Measurements from ENCODE around the gene TXNL1.

TXNL1 gene

GRCh38 chr18:56638232-56639103, at the start of gene TXNL1:
TSS of gene TXNL1 (minus strand) at chr18:56638592. CDS start at chr18:56638440, 152 bp downstream.
- no peaks in the 10 kb centered on the region for H3K27me3 ChIP-seq
- H4K20me1 ChIP-seq: peaks cover 18 to 46% (median 41%) of the 10 kb centered on the region in 11 experiments; a peak in 19 of 22 replicates
- no peak for TF ChIP-seq Cebpa-rat (IDR thresholded peaks at IDR 0.05)
- peak within 1 kb of the TSS; percentile 75 to 92 (median 85) for H3K4me2 ChIP-seq
- peaks cover 0 to 14% (median 6%) of the 10 kb centered on the region in 11 experiments; a peak in 13 of 22 replicates for H3K9me3 ChIP-seq (replicated peaks in 1 of 11)
- peaks cover 0 to 27% (median 20%) of the 10 kb centered on the region in 10 experiments; a peak in 17 of 20 replicates for H3K4me1 ChIP-seq
- H3K9ac ChIP-seq: peak within 1 kb of the TSS; percentile 91 to 99 (median 97)
- peak within 1 kb of the TSS; percentile 76 to 100 (median 92) for H3K4me3 ChIP-seq
- H3K36me3 ChIP-seq: peaks cover 14 to 32% (median 22%) of the 10 kb centered on the region in 11 experiments; a peak in 21 of 22 replicates
- peak within 1 kb of the TSS; percentile 87 to 99 (median 97) for H3K27ac ChIP-seq

- no peaks in the 10 kb centered on the region for H3K4me1 ChIP-seq
- no peak overlapping the region for H3K4me3 ChIP-seq
- peaks cover 0 to 71% (median 14%) of the 10 kb centered on the region in 11 experiments; a peak in 15 of 22 replicates for H3K36me3 ChIP-seq
- TF ChIP-seq Cebpa-rat (IDR thresholded peaks at IDR 0.05): no peak
- no peak overlapping the region for H3K9ac ChIP-seq
- H3K4me2 ChIP-seq: no peak overlapping the region
- no peaks in the 10 kb centered on the region for H3K27me3 ChIP-seq
- H3K27ac ChIP-seq: no peak overlapping the region
- peaks cover 0 to 10% (median 0%) of the 10 kb centered on the region in 11 experiments; a peak in 1 of 22 replicates for H4K20me1 ChIP-seq
- no peaks in the 10 kb centered on the region for H3K9me3 ChIP-seq (replicated peaks in 1 of 11)
These were observed 45.9 kb upstream of the TXNL1 start for GRCh38 chr18:56684277-56684676.

DNA sequence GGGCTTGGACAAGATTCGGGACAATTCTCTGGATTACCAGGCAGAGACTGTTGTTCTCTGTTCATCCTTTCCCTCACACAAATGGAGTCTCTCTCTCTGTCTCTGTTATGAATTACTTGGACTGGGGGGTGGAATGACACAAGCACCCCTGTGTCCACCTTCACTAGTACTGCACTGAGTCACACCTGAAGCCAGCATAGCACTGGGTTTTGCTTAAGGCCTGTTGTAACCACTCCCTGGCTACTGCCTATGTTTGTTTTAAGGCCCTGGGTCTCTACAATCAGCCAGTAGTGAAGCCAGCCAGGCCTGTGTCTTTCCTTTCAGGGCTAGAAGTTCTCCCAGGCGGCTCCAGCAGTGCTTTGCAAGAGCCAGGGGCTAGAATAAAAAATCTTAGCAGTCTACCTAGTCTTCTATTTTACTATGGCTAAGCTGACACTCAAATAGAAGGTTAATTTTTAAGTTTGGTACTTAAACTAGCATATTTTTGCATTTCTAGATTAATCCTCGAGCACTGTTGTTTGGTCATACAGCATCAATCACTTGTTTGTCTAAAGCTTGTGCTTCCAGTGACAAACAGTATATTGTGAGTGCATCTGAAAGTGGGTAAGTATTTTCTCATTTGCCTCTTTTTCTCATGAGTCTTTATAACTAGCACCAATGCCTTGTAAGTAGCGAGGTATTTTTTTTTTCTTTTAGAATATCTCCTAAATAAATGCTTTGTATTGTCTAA, 40.6 kb upstream of the TXNL1 start:
- TF ChIP-seq Cebpa-rat (IDR thresholded peaks at IDR 0.05): no peak

DNA sequence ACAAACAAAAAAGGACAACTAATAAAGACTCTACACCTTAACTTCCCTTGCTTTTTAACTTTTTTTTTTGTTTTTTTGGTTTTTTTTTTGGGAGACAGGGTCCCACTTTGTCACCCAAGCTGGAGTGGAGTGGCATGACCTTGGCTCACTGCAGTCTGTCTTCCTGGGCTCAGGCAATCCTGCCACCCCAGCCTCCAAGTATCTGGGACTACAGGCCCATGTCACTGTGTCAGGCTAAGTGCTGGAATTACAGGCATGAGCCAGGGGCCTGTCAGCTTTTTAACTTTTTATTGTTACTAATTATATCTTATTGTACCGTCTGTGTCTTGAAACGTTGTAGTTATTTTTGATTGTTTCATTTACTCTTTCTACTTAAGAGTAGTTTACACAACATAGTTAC, 38.2 kb upstream of the TXNL1 start:
- Histone ChIP-seq H3K27me3 (no peaks in the 10 kb centered on the region), H3K9ac (no peak overlapping the region), H3K36me3 (peaks cover 0 to 45% (median 14%) of the 10 kb centered on the region in 11 experiments; a peak in 13 of 22 replicates), H3K4me1 (no peaks in the 10 kb centered on the region), H3K4me2 (no peak overlapping the region), H3K4me3 (no peak overlapping the region), H3K9me3 (replicated peaks in 1 of 11) (peaks cover 0 to 12% (median 6%) of the 10 kb centered on the region in 11 experiments; a peak in 9 of 22 replicates), H4K20me1 (peaks cover 0 to 18% (median 0%) of the 10 kb centered on the region in 11 experiments; a peak in 3 of 22 replicates), H3K27ac (no peak overlapping the region)
- no peak for TF ChIP-seq Cebpa-rat (IDR thresholded peaks at IDR 0.05)

More for the DNA sequence above, 40.6 kb upstream of the TXNL1 start:
- H3K9me3 ChIP-seq (replicated peaks in 1 of 11): peaks cover 0 to 12% (median 6%) of the 10 kb centered on the region in 11 experiments; a peak in 9 of 22 replicates
- no peak overlapping the region for H3K4me2 ChIP-seq
- no peak overlapping the region for H3K4me3 ChIP-seq
- H3K4me1 ChIP-seq: no peaks in the 10 kb centered on the region
- no peaks in the 10 kb centered on the region for H3K27me3 ChIP-seq
- no peak overlapping the region for H3K9ac ChIP-seq
- peaks cover 0 to 48% (median 3%) of the 10 kb centered on the region in 11 experiments; a peak in 10 of 22 replicates for H3K36me3 ChIP-seq
- no peak overlapping the region for H3K27ac ChIP-seq
- peaks cover 0 to 18% (median 0%) of the 10 kb centered on the region in 11 experiments; a peak in 2 of 22 replicates for H4K20me1 ChIP-seq

- TF ChIP-seq Cebpa-rat (IDR thresholded peaks at IDR 0.05): no peak
- Histone ChIP-seq H4K20me1 (peaks cover 0 to 40% (median 0%) of the 10 kb centered on the region in 11 experiments; a peak in 4 of 22 replicates), H3K4me3 (no peak overlapping the region), H3K27me3 (no peaks in the 10 kb centered on the region), H3K9me3 (replicated peaks in 1 of 11) (peaks cover 0 to 11% (median 4%) of the 10 kb centered on the region in 11 experiments; a peak in 9 of 22 replicates), H3K4me1 (no peaks in the 10 kb centered on the region), H3K9ac (no peak overlapping the region), H3K36me3 (peaks cover 0 to 25% (median 13%) of the 10 kb centered on the region in 11 experiments; a peak in 13 of 22 replicates), H3K27ac (no peak overlapping the region), H3K4me2 (no peak overlapping the region)
These were observed 34.6 kb upstream of the TXNL1 start for GRCh38 chr18:56672981-56673380.

DNA sequence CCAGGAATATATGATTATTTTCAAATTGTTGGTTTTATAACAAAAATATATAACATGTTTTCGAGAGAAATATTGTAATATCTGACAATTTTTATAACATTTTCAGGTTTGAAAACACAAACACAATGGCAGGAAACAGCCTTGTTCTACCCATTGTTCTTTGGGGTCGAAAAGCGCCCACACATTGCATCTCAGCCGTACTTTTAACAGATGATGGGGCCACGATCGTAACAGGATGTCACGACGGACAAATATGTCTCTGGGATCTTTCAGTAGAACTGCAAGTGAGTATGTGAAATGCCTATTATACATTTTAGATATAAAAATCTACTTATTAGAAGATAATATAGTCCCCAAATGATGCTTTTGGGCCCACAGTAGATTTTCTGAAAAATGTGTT, 34.0 kb upstream of the TXNL1 start:
- H3K27me3 ChIP-seq: no peaks in the 10 kb centered on the region
- no peak overlapping the region for H3K9ac ChIP-seq
- H3K36me3 ChIP-seq: peaks cover 0 to 21% (median 13%) of the 10 kb centered on the region in 11 experiments; a peak in 13 of 22 replicates
- no peak overlapping the region for H3K27ac ChIP-seq
- no peak for TF ChIP-seq Cebpa-rat (IDR thresholded peaks at IDR 0.05)
- no peaks in the 10 kb centered on the region for H3K4me1 ChIP-seq
- peaks cover 0 to 46% (median 0%) of the 10 kb centered on the region in 11 experiments; a peak in 5 of 22 replicates for H4K20me1 ChIP-seq
- peaks cover 0 to 5% (median 0%) of the 10 kb centered on the region in 11 experiments; a peak in 6 of 22 replicates for H3K9me3 ChIP-seq (replicated peaks in 1 of 11)
- H3K4me3 ChIP-seq: no peak overlapping the region
- H3K4me2 ChIP-seq: no peak overlapping the region

DNA sequence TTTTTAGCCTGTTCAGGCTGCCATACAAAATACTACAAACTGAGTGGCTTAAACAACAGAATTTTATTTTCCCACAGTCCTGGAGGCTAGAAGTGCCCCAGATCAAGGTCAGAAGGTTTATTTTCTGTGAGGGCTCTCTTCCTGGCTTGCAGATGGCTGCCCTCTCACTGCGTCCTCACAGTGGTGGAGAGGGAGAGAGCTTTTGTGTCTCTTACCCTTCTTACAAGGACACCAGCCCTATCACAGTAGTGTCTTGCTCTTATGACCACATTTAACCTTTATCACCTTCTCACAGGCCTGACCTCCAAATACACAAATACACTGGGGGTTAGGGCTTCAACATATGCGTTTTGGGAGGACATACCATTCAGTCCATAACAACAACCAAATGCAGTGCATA, 24.5 kb upstream of the TXNL1 start:
- Histone ChIP-seq H3K9ac (no peak overlapping the region), H3K27me3 (no peaks in the 10 kb centered on the region), H3K9me3 (replicated peaks in 1 of 11) (no peaks in the 10 kb centered on the region), H3K27ac (no peak overlapping the region), H3K4me1 (no peaks in the 10 kb centered on the region), H3K4me2 (no peak overlapping the region), H4K20me1 (peaks cover 0 to 64% (median 0%) of the 10 kb centered on the region in 11 experiments; a peak in 7 of 22 replicates), H3K36me3 (peaks cover 0 to 13% (median 0%) of the 10 kb centered on the region in 11 experiments; a peak in 1 of 22 replicates), H3K4me3 (no peak overlapping the region)
- TF ChIP-seq Cebpa-rat (IDR thresholded peaks at IDR 0.05): no peak

- Histone ChIP-seq H3K4me1 (no peaks in the 10 kb centered on the region), H3K4me3 (no peak overlapping the region), H3K9me3 (replicated peaks in 1 of 11) (no peaks in the 10 kb centered on the region), H3K27ac (no peak overlapping the region), H3K9ac (no peak overlapping the region), H4K20me1 (peaks cover 0 to 60% (median 0%) of the 10 kb centered on the region in 11 experiments; a peak in 7 of 22 replicates), H3K4me2 (no peak overlapping the region), H3K27me3 (no peaks in the 10 kb centered on the region), H3K36me3 (peaks cover 0 to 16% (median under 1%) of the 10 kb centered on the region in 11 experiments; a peak in 1 of 22 replicates)
- TF ChIP-seq Cebpa-rat (IDR thresholded peaks at IDR 0.05): no peak
These were observed 24.1 kb upstream of the TXNL1 start for GRCh38 chr18:56662502-56662901.
